ENCODE measurements around the gene GNPTG.

GNPTG gene

DNA sequence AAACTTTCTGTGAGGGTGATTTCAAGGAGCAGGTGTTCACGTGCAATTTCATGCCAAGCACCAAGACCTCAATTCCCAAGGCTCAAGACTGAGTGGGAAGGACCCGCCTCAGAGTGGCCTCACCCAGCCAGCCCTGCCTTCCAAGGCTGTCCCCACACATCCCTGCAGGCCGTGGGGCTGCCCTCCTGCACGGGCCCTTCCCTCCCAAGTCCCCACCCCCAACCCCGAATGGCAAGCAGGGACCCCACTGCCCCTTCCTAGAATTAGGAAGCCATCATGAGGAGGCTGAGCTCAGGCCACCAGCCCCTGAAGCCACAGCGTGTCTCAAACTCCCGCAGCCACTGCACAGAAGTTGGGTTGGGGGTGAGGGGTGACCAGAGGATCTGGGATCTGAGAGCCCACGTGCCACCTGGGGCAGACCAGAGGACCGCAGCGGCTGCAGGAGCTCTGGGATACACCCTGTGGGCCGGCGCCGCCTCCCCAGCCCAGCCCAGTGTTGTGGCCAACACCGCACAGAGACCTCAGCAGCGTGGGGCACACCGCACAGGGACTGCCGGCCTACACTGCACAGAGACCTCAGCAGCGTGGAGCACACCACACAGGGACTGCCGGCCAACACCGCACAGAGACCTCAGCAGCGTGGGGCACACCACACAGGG, 20.7 kb downstream of the GNPTG start:
- H3K4me1 ChIP-seq, result no peaks in the 10 kb centered on the region
- no peak overlapping the region for H3K9ac ChIP-seq
- TF ChIP-seq, protein P1, sequence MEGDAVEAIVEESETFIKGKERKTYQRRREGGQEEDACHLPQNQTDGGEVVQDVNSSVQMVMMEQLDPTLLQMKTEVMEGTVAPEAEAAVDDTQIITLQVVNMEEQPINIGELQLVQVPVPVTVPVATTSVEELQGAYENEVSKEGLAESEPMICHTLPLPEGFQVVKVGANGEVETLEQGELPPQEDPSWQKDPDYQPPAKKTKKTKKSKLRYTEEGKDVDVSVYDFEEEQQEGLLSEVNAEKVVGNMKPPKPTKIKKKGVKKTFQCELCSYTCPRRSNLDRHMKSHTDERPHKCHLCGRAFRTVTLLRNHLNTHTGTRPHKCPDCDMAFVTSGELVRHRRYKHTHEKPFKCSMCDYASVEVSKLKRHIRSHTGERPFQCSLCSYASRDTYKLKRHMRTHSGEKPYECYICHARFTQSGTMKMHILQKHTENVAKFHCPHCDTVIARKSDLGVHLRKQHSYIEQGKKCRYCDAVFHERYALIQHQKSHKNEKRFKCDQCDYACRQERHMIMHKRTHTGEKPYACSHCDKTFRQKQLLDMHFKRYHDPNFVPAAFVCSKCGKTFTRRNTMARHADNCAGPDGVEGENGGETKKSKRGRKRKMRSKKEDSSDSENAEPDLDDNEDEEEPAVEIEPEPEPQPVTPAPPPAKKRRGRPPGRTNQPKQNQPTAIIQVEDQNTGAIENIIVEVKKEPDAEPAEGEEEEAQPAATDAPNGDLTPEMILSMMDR (IDR thresholded peaks at IDR 0.05), result no peak
- no peaks in the 10 kb centered on the region for H3K27me3 ChIP-seq (ENCODE audit: control insufficient read depth, insufficient read depth, low read length)
- H3K4me2 ChIP-seq (ENCODE audit: low read length), result no peak overlapping the region
- no peaks in the 10 kb centered on the region for H3K9me3 ChIP-seq (ENCODE audit: control insufficient read depth, low read length)
- H3K4me3 ChIP-seq (ENCODE audit: low read depth, low read length), result no peak overlapping the region
- H3K36me3 ChIP-seq (ENCODE audit: control insufficient read depth, insufficient read depth, low read length), result no peaks in the 10 kb centered on the region
- H3K79me2 ChIP-seq, result no peaks in the 10 kb centered on the region
- H3K27ac ChIP-seq, result no peak overlapping the region
- H2AFZ ChIP-seq, result no peak overlapping the region

DNA sequence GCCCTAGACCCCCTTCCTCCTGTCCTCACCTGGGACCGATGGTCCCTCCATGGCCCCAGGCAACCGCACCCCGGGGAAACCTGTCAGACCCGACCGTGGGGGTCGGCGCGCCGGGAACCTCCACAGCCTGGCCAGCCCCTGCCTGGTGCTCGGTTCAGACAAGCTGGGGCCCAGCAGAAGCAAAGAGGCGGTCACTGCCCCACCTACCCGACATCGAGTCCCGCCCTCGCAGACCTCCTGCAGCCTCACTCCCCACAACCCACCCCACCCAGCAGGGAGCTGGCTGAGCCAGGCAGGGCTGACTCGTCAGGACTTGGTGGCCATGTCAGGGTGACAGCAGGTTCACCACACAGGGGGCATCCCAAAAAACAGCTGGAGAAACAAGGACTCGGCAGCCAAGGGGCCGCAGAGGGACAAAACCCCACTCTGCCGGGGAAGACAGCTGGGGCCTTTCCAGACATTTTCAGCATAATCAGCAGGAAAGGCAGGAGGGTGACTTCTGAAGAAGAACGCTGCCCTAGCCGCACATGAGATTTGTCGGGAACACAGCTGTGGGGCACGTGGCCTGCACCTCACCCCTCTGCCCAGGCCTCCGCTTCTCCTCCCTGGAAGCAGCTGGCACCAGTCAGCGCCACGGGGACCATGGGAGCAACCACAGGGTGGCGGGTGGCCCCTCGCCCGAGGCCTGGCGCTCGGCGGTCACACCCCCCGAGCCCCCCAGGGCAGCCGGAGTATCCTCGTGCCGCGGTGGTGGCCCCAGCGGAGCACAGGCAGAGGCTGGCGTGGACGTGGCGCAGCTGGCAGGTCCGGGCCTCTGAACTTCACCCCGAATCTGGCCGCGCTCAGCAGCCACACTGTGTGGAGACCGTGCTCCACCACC, 22.9 kb downstream of the GNPTG start:
- H3K79me2 ChIP-seq, result peaks cover 10% of the 10 kb centered on the region
- no peak overlapping the region for H3K27ac ChIP-seq
- H3K9me3 ChIP-seq (ENCODE audit: control insufficient read depth, low read length), result no peaks in the 10 kb centered on the region
- H3K4me1 ChIP-seq, result no peaks in the 10 kb centered on the region
- no peak overlapping the region for H3K9ac ChIP-seq
- TF ChIP-seq, protein P1 (IDR thresholded peaks at IDR 0.05), result no peak
- H3K4me2 ChIP-seq (ENCODE audit: low read length), result no peak overlapping the region
- no peaks in the 10 kb centered on the region for H3K36me3 ChIP-seq (ENCODE audit: control insufficient read depth, insufficient read depth, low read length)
- no peak overlapping the region for H2AFZ ChIP-seq
- H3K27me3 ChIP-seq (ENCODE audit: control insufficient read depth, insufficient read depth, low read length), result no peaks in the 10 kb centered on the region
- no peak overlapping the region for H3K4me3 ChIP-seq (ENCODE audit: low read depth, low read length)

DNA sequence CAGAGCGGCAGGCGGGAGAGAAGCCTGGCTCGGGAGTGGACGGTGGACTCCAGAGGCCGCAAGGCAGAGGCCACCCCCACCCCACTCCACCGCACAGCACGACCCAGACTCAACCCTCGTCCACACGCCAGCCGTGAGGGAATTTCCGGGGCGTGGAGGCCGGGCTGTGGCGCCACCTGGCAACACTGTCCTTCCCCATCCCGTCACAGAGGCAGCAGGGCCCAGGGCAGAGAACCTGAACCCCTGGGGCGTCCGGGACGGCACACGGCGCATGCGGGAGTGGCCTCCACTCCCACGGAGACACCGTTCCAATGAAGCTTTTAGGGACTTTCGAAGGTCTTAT, 23.5 kb downstream of the GNPTG start:
- Histone ChIP-seq H3K27ac (no peak overlapping the region), H3K4me1 (no peaks in the 10 kb centered on the region), H3K36me3 (ENCODE audit: control insufficient read depth, insufficient read depth, low read length) (no peaks in the 10 kb centered on the region), H2AFZ (no peak overlapping the region), H3K27me3 (ENCODE audit: control insufficient read depth, insufficient read depth, low read length) (no peaks in the 10 kb centered on the region), H3K4me2 (ENCODE audit: low read length) (no peak overlapping the region), H3K9me3 (ENCODE audit: control insufficient read depth, low read length) (no peaks in the 10 kb centered on the region), H3K79me2 (peaks cover 10% of the 10 kb centered on the region), H3K9ac (no peak overlapping the region), H3K4me3 (ENCODE audit: low read depth, low read length) (no peak overlapping the region)
- TF ChIP-seq, protein P1 (IDR thresholded peaks at IDR 0.05), result no peak

DNA sequence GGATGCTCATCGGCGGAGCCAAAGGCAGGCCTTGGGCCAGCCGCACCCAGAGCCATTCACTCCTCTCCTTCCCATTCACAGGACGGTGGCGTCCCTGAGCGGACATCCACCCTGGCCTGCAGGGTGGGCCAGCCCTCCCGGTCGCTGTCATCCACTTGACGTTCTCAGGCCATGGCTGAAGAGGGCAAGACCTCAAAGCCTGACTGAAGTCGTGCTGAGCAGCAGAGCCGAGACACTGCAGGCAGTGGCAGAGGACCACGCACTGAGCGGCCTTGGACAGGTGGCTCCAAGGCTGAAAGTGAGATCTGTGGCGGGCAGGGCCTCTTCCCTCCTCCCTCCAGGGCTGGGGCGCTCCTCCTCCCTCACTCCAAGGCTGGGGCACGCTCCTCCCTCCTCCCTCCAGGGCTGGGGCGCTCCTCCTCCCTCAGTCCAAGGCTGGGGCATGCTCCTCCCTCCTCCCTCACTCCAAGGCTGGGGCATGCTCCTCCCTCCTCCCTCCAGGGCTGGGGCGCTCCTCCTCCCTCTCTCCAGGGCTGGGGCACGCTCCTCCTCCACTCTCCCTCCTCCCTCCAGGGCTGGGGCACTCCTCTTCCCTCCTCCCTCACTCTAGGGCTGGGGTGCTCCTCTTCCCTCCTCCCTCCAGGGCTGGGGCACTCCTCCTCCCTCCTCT, 24.1 kb downstream of the GNPTG start:
- H2AFZ ChIP-seq, result no peak overlapping the region
- no peak overlapping the region for H3K9ac ChIP-seq
- H3K27me3 ChIP-seq (ENCODE audit: control insufficient read depth, insufficient read depth, low read length), result no peaks in the 10 kb centered on the region
- no peaks in the 10 kb centered on the region for H3K9me3 ChIP-seq (ENCODE audit: control insufficient read depth, low read length)
- no peak overlapping the region for H3K4me2 ChIP-seq (ENCODE audit: low read length)
- no peaks in the 10 kb centered on the region for H3K4me1 ChIP-seq
- no peak overlapping the region for H3K4me3 ChIP-seq (ENCODE audit: low read depth, low read length)
- H3K27ac ChIP-seq, result no peak overlapping the region
- no peaks in the 10 kb centered on the region for H3K36me3 ChIP-seq (ENCODE audit: control insufficient read depth, insufficient read depth, low read length)
- TF ChIP-seq, protein P1 (IDR thresholded peaks at IDR 0.05), result no peak
- peaks cover 10% of the 10 kb centered on the region for H3K79me2 ChIP-seq

Data from parathyroid adenoma (tissue), 2 donors.